ENCODE measurements around the gene PDAP1.

DNA sequence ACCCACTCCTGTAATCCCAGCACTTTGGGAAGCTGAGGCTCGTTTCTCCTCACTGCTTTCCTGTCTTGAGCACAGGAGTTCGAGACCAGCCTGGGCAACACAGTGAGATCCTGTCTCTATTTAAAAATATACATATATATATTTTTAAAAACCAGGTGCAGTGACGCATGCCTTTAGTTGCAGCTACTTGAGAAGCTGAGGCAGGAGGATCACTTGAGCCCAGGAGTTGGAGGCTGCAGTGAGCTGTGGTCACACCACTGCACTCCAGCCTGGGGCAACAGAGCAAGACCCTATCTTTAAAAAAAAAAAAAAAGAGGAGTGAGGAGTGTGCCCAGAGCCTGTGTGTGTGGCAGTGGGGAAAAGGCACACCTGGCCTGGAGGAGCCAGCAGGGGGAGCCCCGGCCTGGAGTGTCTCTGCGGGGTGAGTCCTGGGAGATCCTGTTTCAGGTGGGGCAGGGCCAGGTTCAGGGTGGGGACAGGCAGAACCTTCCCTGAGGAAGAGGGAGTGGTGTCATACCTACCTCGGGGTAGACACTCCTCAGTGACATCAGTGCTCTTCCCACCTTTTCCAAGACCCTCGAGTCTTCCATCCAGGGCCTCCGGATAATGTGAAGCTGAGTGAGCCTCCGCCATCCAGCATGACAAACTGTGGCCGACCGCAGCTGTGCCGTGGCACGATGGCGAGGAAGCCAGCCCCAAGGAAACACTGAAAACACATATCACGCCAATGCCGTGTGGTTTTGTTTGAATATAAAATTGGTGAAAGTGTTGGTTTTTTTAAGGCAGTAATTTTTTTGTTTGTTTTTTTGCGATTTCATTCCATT, 42.9 kb downstream of the PDAP1 start:
- TF ChIP-seq, protein P1, sequence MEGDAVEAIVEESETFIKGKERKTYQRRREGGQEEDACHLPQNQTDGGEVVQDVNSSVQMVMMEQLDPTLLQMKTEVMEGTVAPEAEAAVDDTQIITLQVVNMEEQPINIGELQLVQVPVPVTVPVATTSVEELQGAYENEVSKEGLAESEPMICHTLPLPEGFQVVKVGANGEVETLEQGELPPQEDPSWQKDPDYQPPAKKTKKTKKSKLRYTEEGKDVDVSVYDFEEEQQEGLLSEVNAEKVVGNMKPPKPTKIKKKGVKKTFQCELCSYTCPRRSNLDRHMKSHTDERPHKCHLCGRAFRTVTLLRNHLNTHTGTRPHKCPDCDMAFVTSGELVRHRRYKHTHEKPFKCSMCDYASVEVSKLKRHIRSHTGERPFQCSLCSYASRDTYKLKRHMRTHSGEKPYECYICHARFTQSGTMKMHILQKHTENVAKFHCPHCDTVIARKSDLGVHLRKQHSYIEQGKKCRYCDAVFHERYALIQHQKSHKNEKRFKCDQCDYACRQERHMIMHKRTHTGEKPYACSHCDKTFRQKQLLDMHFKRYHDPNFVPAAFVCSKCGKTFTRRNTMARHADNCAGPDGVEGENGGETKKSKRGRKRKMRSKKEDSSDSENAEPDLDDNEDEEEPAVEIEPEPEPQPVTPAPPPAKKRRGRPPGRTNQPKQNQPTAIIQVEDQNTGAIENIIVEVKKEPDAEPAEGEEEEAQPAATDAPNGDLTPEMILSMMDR (IDR thresholded peaks at IDR 0.05), result peak; percentile 28 to 54 (median 46)
- no peak for TF ChIP-seq POLR2A (IDR thresholded peaks at IDR 0.05)
